Glomerular endothelial cell (primary cell): Measurements from ENCODE around the gene PGM5. TPM values are rescaled to one million over a fixed set of nuclear protein-coding genes. Genes with fewer than 3 reads are reported as not detected.
"Not testable (repeated sequence)": the region's sequence is repeated elsewhere in the genome, so short reads cannot be mapped to it uniquely, and the experiment has no call there.

Experiments used
- DNase-seq: peaks from one replicate; pipeline ENCODE4 v3.0.0-alpha.2; 2011; ENCODE audit warnings: low read depth, low spot score; ENCODE audit errors: extremely low read depth
- total RNA-seq: library from RNA; depleted of rRNA; stranded (reverse); fragments of >200 nt; gene quantifications from 2 replicates; pipeline ENCODE4 v1.2.3, GENCODE V29; 2015

PGM5 gene
- total RNA-seq, 1 donor from 2014 or later: 1.4 TPM

- DNase-seq: not testable (repeated sequence)
These were observed 19.4 kb downstream of the PGM5 start for GRCh38 chr9:68375789-68376188.

GRCh38 chr9:68377723-68378122 is 21.3 kb downstream of the PGM5 start:
- not testable (repeated sequence) for DNase-seq

- DNase-seq: not testable (repeated sequence)
These were observed 27.5 kb downstream of the PGM5 start for GRCh38 chr9:68383894-68384293.

- DNase-seq: not testable (repeated sequence)
These were observed 33.1 kb downstream of the PGM5 start for GRCh38 chr9:68389558-68389957.

- DNase-seq: not testable (repeated sequence)
These were observed 34.3 kb downstream of the PGM5 start for GRCh38 chr9:68390737-68391136.

GRCh38 chr9:68396411-68397094 is 40.1 kb downstream of the PGM5 start:
- DNase-seq: not testable (repeated sequence)

GRCh38 chr9:68397095-68397423 is 40.6 kb downstream of the PGM5 start:
- DNase-seq: not testable (repeated sequence)

- not testable (repeated sequence) for DNase-seq
These were observed 41.4 kb downstream of the PGM5 start for GRCh38 chr9:68397796-68398195.

GRCh38 chr9:68398324-68398723 is 41.9 kb downstream of the PGM5 start:
- DNase-seq: not testable (repeated sequence)

- DNase-seq: not testable (repeated sequence)
These were observed 48.2 kb downstream of the PGM5 start for GRCh38 chr9:68404421-68405185.

GRCh38 chr9:68411865-68412264 is 55.5 kb downstream of the PGM5 start:
- DNase-seq: not testable (repeated sequence)

GRCh38 chr9:68412754-68413153 is 56.3 kb downstream of the PGM5 start:
- DNase-seq: not testable (repeated sequence)

GRCh38 chr9:68415065-68415464 is 58.7 kb downstream of the PGM5 start:
- DNase-seq: not testable (repeated sequence)

GRCh38 chr9:68416936-68417564 is 60.6 kb downstream of the PGM5 start:
- no peak for DNase-seq

- no peak for DNase-seq
These were observed 61.4 kb downstream of the PGM5 start for GRCh38 chr9:68417762-68418161.

- DNase-seq: no peak
These were observed 61.9 kb downstream of the PGM5 start for GRCh38 chr9:68418259-68418845.

- no peak for DNase-seq
These were observed 63.5 kb downstream of the PGM5 start for GRCh38 chr9:68419901-68420300.

- DNase-seq: no peak
These were observed 70.3 kb downstream of the PGM5 start for GRCh38 chr9:68426755-68427154.

- DNase-seq: no peak
These were observed 71.0 kb downstream of the PGM5 start for GRCh38 chr9:68427216-68427977.

- no peak for DNase-seq
These were observed 72.1 kb downstream of the PGM5 start for GRCh38 chr9:68428481-68428880.

- no peak for DNase-seq
These were observed 73.2 kb downstream of the PGM5 start for GRCh38 chr9:68429631-68430030.
